ENCODE measurements around the gene NCKAP1. TPM values are rescaled to one million over a fixed set of nuclear protein-coding genes. Genes with fewer than 3 reads are reported as not detected.

The NCKAP1 gene
- total and polyA plus RNA-seq, 7 donors, result 39.6 to 206 (median 160) TPM

DNA sequence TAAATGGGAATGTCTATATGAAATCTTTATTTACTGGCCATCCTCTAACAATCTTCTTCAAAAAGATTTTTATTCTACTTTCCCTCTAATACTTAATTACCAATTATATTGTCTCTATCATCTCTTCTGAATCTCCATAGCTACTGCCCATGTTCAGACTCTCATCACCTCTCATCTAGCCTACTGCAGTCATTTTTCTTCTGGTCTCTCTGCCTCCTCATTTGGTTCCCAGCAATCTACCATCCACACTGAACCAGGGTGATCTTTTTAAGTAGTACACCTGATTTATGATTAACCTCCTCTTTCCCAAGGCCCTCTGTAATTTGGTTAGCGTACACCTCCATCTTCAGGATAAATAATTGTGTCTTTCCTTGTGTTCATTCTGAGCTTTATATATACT is 57.6 kb downstream of the NCKAP1 start:
- Histone ChIP-seq H3K36me3 (peaks cover 7 to 91% (median 21%) of the 10 kb centered on the region in 4 donors), H3K4me1 (peaks cover 0 to 10% (median 2%) of the 10 kb centered on the region in 4 donors), H3K27ac (no peak overlapping the region), H3K4me3 (no peak overlapping the region), H3K27me3 (no peaks in the 10 kb centered on the region), H3K9me3 (no peaks in the 10 kb centered on the region)
- DNase-seq, result no peak
- 87 to 96% methylated on average over 1 of the region's 1 CpG for WGBS, 2 donors
- TF ChIP-seq EP300 (IDR thresholded peaks at IDR 0.05) (no peak), POLR2AphosphoS5 (IDR thresholded peaks at IDR 0.05) (no peak), POLR2A (IDR thresholded peaks at IDR 0.05) (no peak)
- TF ChIP-seq, protein P1, sequence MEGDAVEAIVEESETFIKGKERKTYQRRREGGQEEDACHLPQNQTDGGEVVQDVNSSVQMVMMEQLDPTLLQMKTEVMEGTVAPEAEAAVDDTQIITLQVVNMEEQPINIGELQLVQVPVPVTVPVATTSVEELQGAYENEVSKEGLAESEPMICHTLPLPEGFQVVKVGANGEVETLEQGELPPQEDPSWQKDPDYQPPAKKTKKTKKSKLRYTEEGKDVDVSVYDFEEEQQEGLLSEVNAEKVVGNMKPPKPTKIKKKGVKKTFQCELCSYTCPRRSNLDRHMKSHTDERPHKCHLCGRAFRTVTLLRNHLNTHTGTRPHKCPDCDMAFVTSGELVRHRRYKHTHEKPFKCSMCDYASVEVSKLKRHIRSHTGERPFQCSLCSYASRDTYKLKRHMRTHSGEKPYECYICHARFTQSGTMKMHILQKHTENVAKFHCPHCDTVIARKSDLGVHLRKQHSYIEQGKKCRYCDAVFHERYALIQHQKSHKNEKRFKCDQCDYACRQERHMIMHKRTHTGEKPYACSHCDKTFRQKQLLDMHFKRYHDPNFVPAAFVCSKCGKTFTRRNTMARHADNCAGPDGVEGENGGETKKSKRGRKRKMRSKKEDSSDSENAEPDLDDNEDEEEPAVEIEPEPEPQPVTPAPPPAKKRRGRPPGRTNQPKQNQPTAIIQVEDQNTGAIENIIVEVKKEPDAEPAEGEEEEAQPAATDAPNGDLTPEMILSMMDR (IDR thresholded peaks at IDR 0.05), result no peak
- intact Hi-C loops (cut with DNase I), result no loop called here

DNA sequence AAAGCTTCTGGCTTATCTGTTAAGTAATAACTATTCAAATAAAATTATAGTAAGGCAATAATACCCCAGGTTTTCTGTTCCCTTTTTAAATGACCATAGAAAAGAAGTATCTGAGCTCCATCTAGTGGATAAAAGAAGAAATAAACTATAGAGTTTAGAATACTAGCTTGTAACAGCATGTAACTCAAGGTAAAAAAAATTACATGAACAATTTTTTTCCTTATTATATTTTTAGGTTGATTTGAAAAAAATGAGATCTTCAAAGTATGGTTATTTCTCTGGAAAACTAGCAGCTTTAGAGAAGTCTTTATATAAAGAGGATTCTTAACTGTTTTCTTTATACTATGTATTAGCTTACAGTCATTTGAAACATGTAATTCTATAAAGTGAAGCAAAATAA is 58.1 kb downstream of the NCKAP1 start:
- Histone ChIP-seq H3K4me3 (no peak overlapping the region), H3K4me1 (peaks cover 0 to 10% (median 2%) of the 10 kb centered on the region in 4 donors), H3K27ac (no peak overlapping the region), H3K9me3 (no peaks in the 10 kb centered on the region), H3K27me3 (no peaks in the 10 kb centered on the region), H3K36me3 (peaks cover 7 to 91% (median 21%) of the 10 kb centered on the region in 4 donors)
- TF ChIP-seq EP300 (IDR thresholded peaks at IDR 0.05), result no peak
- TF ChIP-seq, protein P1 (IDR thresholded peaks at IDR 0.05), result peak in 3 of 4 experiments; percentile 43 to 60 (median 44)
- TF ChIP-seq POLR2A (IDR thresholded peaks at IDR 0.05), result no peak
- TF ChIP-seq POLR2AphosphoS5 (IDR thresholded peaks at IDR 0.05), result no peak
- no peak for DNase-seq
- intact Hi-C loops (cut with DNase I), result no loop called here

DNA sequence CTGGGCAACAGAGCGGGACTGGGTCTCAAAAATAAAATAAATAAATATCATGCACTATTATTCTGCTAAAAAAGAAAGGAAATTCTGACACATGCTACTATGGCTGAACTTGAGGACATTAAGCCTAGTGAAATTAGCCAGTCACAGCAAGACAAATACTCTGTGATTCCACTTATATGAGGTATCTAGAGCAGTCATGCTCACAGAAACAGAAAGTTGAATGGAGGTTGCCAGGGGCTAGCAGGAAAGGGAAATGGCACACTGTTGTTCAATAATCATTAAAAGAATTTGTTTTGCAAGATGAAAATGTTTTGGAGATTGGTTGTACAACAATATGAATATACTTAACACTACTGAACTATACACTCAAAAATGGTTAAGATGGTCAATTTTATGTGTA is 60.8 kb downstream of the NCKAP1 start:
- peaks cover 0 to 6% (median 1%) of the 10 kb centered on the region in 4 donors for H3K4me1 ChIP-seq
- H3K27ac ChIP-seq, result no peak overlapping the region
- no peak for DNase-seq
- intact Hi-C loops (cut with DNase I), result loop anchor here (5.0 kb wide), 1 partner anchor 260 kb away; the partner anchor contains the start of gene DNAJC10
- no peaks in the 10 kb centered on the region for H3K9me3 ChIP-seq
- peaks cover 7 to 67% (median 19%) of the 10 kb centered on the region in 4 donors for H3K36me3 ChIP-seq
- 98 to 100% methylated on average over 1 of the region's 1 CpG for WGBS, 2 donors
- TF ChIP-seq POLR2A (IDR thresholded peaks at IDR 0.05), result no peak
- no peak for TF ChIP-seq POLR2AphosphoS5 (IDR thresholded peaks at IDR 0.05)
- TF ChIP-seq EP300 (IDR thresholded peaks at IDR 0.05), result no peak
- TF ChIP-seq, protein P1 (IDR thresholded peaks at IDR 0.05), result no peak
- H3K27me3 ChIP-seq, result no peaks in the 10 kb centered on the region
- H3K4me3 ChIP-seq, result no peak overlapping the region

DNA sequence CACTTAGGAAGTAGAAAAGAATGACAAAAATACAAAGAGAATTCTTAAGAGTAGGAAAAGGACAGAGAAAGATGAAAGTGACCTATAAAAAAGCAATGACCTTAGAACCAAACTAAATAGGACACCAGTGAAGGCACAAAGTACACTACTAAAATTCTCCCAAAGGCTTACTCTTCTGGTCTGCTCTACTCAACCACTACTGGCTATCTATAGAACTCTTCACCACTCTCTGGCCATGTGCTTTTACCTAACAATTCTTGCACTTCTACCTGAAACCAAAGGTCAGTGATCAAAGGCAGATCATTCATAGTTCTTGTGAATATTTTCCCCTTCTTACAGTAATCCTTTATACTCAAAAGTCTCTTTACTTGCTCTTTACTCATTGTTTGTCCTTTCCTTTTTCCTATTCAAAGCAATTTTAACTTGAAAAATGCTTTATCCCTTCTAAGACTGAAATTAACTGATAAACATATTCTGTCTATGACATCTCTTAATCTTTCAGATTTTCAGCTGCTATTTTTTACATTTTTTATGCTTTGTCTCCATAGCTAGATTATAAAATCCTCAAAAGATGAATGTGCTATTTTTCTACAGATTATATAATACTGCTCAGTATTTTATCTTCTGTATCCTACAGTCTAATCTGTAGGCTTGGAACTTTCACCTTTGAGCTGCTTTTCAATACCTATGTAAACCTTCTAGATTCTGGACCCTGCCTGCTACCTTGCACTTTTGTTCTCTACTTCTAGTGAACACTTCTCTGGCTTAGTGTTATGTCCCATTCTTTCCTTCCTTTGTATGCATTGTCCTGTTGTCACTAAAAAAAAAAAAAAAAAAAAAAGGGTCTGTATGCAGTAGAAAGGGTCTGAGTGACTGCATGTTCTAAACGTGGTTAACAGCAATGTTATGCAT is 64.6 kb downstream of the NCKAP1 start:
- 43 to 64% methylated on average over 1 of the region's 1 CpG for WGBS, 2 donors
- intact Hi-C loops (cut with DNase I), result no loop called here
- no peaks in the 10 kb centered on the region for H3K9me3 ChIP-seq
- no peak overlapping the region for H3K27ac ChIP-seq
- peaks cover 0 to 5% (median 2%) of the 10 kb centered on the region in 4 donors for H3K4me1 ChIP-seq
- H3K4me3 ChIP-seq, result no peak overlapping the region
- H3K36me3 ChIP-seq, result peaks cover 0 to 38% (median 15%) of the 10 kb centered on the region in 4 donors
- TF ChIP-seq POLR2A (IDR thresholded peaks at IDR 0.05) (no peak), POLR2AphosphoS5 (IDR thresholded peaks at IDR 0.05) (no peak), EP300 (IDR thresholded peaks at IDR 0.05) (no peak)
- TF ChIP-seq, protein P1 (IDR thresholded peaks at IDR 0.05), result no peak
- no peak for DNase-seq
- no peaks in the 10 kb centered on the region for H3K27me3 ChIP-seq

All from sigmoid colon (tissue), 7 donors.